ENCODE data around the gene MIX23.
"Not testable (repeated sequence)": the region's sequence is repeated elsewhere in the genome, so short reads cannot be mapped to it uniquely, and the experiment has no call there.

The MIX23 gene

DNA sequence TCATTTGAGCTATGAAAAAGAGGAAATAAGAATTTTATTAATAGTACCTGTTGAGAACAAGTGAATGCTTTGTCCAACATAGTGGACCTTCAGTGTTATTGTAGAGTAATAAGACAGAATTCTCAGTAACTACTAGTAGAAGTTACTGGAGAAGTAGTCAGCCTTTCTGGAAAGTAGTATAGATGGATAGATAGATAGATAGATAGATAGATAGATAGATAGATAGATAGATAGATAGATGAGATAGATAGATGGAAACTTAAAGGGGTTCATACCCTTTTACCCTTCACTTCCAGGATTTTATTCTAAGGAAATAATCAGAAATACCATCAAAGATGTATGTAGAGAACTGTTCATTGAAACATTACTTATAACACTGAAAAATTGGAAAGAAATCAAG is 6.2 kb upstream of the MIX23 start:
- TF ChIP-seq CTCF (IDR thresholded peaks at IDR 0.05; ENCODE audit: low read length, missing control alignments), result no peak
- H3K4me3 ChIP-seq (replicated peaks; ENCODE audit: low read depth, low read length), result no peak overlapping the region
- no peak for DNase-seq (ENCODE audit: low read depth)

GRCh38 chr3:122387709-122388108 is 4.7 kb upstream of the MIX23 start:
- TF ChIP-seq CTCF (IDR thresholded peaks at IDR 0.05; ENCODE audit: low read length, missing control alignments), result no peak
- DNase-seq (ENCODE audit: low read depth), result no peak
- H3K4me3 ChIP-seq (replicated peaks; ENCODE audit: low read depth, low read length), result no peak overlapping the region

DNA sequence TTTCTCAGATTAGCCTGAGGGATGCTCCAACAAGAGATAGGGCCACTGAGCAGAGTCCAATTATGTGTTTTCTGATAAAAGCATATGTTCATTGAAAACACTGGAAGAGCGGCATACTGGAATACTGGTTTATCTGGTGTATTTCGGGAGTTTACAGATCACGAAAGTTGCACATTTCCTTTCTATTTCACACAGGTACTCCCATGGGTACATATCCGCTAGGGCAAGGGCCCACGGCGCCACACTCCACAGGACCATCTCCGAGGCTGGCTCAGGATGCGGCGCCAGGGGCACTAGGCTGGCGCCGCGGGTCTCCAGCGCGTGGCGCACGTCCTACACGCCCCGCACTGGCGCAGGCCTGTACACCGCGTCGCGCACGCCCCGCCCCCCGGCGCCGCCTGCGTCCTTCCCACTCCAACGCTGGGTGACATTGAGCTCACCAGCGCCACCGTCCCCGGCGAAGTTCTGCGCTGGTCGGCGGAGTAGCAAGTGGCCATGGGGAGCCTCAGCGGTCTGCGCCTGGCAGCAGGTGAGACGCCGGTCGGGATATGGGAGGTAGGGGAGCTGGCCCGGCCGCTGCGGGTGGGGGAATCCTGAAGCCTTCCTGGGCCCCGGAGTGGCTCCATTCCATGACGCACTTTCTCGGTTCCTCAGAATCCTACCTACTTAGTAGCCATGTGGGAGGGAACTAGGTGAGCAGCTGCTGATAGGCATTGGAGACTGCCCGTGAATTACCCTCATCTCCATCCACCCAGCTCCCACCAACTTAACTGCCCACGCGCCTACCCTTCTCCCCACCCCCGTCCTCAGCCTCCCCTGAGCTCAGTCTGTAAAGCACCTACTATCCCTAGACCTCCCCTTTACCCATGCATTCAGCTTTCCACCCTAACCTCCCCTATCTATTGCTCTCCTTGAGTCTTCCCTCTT is 1.0 kb upstream of the MIX23 start, which contains the start of gene FAM162A:
FAM162A (plus strand) TSS at position 412 of the 927 bp plus-strand sequence; CDS start at position 496, 84 bp downstream.
- peak; percentile 82 for DNase-seq (ENCODE audit: low read depth)
- peak; percentile 33 for TF ChIP-seq CTCF (IDR thresholded peaks at IDR 0.05; ENCODE audit: low read length, missing control alignments)
- peak within 1 kb of the TSS; percentile 99 for H3K4me3 ChIP-seq (replicated peaks; ENCODE audit: low read depth, low read length)

DNA sequence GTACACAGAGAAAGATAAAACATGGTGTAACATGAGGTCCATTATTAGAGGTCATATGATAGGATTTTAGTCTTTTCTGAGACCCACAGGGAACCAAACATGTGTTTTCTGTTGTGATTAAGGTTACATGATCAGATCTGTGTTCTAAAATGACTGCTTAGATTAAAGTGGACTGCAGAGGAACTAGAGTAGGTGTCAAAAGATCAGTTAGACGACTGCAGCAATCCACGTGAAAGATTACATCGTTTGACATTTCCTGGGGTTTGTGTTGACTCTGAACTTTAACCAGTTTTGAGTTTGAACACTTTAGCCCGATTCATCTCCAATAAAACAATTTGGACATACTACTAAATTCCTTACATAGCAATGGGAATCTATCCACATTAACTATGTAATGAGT is 5.1 kb downstream of the MIX23 start:
- DNase-seq (ENCODE audit: low read depth), result no peak
- no peak overlapping the region for H3K4me3 ChIP-seq (replicated peaks; ENCODE audit: low read depth, low read length)
- no peak for TF ChIP-seq CTCF (IDR thresholded peaks at IDR 0.05; ENCODE audit: low read length, missing control alignments)

DNA sequence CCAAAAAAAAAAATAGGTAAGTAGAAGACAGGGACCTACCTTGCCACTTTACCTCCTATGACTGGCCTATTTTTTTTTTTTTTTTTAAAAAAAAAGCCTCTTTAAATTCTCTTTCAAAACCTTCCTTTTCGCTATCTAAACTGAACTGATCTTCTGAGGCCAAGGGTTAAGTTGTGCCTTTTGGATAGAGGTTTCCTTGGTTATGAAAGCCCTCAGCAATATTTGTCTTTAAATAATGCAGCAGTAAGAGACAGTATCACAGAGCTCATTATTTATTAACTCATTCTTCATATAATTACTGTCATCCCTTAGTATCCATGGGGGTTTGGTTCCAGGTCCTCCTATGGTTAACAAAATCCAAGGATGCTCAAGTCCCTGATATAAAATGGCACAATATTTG is 9.0 kb downstream of the MIX23 start:
- no peak for DNase-seq (ENCODE audit: low read depth)
- no peak overlapping the region for H3K4me3 ChIP-seq (replicated peaks; ENCODE audit: low read depth, low read length)
- no peak for TF ChIP-seq CTCF (IDR thresholded peaks at IDR 0.05; ENCODE audit: low read length, missing control alignments)

GRCh38 chr3:122366379-122366749 is 16.7 kb downstream of the MIX23 start:
- DNase-seq (ENCODE audit: low read depth), result no peak
- H3K4me3 ChIP-seq (replicated peaks; ENCODE audit: low read depth, low read length), result no peak overlapping the region
- TF ChIP-seq CTCF (IDR thresholded peaks at IDR 0.05; ENCODE audit: low read length, missing control alignments), result no peak

DNA sequence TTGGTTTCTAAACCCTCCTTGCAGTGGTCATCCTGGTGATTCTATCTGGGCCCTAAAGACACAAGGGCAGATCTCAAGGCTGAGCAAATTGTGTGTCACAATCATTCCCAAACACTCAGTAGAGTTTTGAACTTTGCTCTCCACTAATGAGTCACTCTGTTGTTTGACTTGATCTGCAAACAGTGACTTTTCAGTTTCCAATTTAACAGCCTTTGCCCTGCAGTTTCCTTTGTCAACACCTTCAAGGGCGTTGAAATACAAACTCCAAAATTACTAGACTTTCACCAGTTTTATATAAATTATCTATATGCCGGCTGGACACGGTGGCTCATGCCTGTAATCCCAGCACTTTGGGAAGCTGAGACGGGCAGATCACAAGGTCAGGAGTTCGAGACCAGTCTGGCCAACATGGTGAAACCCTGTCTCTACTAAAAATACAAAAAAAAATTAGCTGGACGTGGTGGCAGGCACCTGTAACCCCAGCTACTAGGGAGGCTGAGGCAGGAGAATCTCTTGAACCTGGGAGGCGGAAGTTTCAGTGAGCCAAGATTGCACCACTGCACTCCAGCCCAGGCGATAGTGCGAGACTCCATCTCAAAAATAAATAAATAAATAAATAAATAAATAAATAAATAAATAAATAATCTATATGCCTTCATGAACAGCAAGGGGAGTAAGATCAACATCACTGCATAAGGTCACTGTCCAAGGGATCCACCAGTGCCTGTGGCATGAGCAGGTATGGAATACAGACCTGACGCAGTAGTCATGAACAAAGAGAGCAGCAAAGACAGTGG is 17.3 kb downstream of the MIX23 start:
- not testable (repeated sequence) for H3K4me3 ChIP-seq (replicated peaks; ENCODE audit: low read depth, low read length)
- peak; percentile 47 for DNase-seq (ENCODE audit: low read depth)
